B cell (primary cell): ENCODE data around the gene TRHDE. TPM values are rescaled to one million over a fixed set of nuclear protein-coding genes. Genes with fewer than 3 reads are reported as not detected.

Source experiments
- ATAC-seq: fragments of 200-7000 bp; cut with Tn5 transposase; one replicate; pipeline ENCODE4 v1.10.0; 2021; ENCODE audit warnings: low read depth, mild to moderate bottlenecking, moderate number of reproducible peaks, moderate library complexity
- CTCF ChIA-PET: fragments of 350-600 bp; sonication (Branson Sonifier 250); formaldehyde crosslinking; loops from one replicate; lab custom pipeline; 2021; ENCODE audit warnings: antibody characterized with exemption, inconsistent platforms; lab: Charles Lee
- POLR2A ChIA-PET: fragments of 350-600 bp; sonication (Branson Sonifier 250); formaldehyde crosslinking; loops from one replicate; lab custom pipeline; 2021; ENCODE audit warnings: antibody characterized with exemption; lab: Charles Lee
- DNase-seq: peaks from one replicate; pipeline ENCODE4 v3.0.0; 2013
- H2AFZ ChIP-seq: 2 replicates; pipeline ENCODE4 v1.6.1; 2012; ENCODE audit warnings: mild to moderate bottlenecking, low read depth, low read length; ENCODE audit not compliant: insufficient read depth, poor library complexity, severe bottlenecking
- H3K27ac ChIP-seq, 2 donors: 1 replicate in 1 of 2; 2 replicates in 1 of 2; pipeline ENCODE4 v1.5.1; 2012 to 2013; ENCODE audit warnings: low read length in 2 of 2, mild to moderate bottlenecking in 2 of 2, moderate library complexity in 1 of 2
- H3K27me3 ChIP-seq, 4 experiments: fragments of 200-600 bp in 1 of 4; sonication (generic) in 1 of 4; replicated peaks in 1 of 4; 1 replicate in 2 of 4; 2 replicates in 2 of 4; pipeline versions ENCODE4 v1.6.1 to v1.7.0; 2013 to 2016; ENCODE audit warnings: low read length in 3 of 4, mild to moderate bottlenecking in 2 of 4, mixed read lengths in 1 of 4, moderate library complexity in 1 of 4; ENCODE audit not compliant: insufficient read depth in 4 of 4, control insufficient read depth in 3 of 4; ENCODE audit errors: control extremely low read depth in 1 of 4
- H3K36me3 ChIP-seq, 2 experiments: replicated peaks in 1 of 2; 1 replicate in 1 of 2; 2 replicates in 1 of 2; pipeline versions ENCODE4 v1.6.1 to v1.7.1; 2013; ENCODE audit warnings: low read length in 1 of 2; ENCODE audit not compliant: insufficient read depth in 2 of 2, control insufficient read depth in 1 of 2; ENCODE audit errors: control extremely low read depth in 1 of 2, extremely low read depth in 1 of 2
- H3K4me1 ChIP-seq, 2 donors: fragments of 200-600 bp in 1 of 2; sonication (generic) in 1 of 2; 1 replicate in 1 of 2; 2 replicates in 1 of 2; pipeline versions ENCODE4 v1.5.1 to v1.6.1; 2013 to 2017; ENCODE audit warnings: low read length in 2 of 2; ENCODE audit not compliant: control insufficient read depth in 2 of 2, insufficient read depth in 2 of 2
- H3K4me2 ChIP-seq: replicated peaks from 2 replicates; pipeline ENCODE3; 2012; ENCODE audit warnings: mild to moderate bottlenecking, low read depth, low read length; ENCODE audit not compliant: poor library complexity, severe bottlenecking
- H3K4me3 ChIP-seq, 5 experiments: fragments of 200-600 bp in 1 of 5; sonication (generic) in 1 of 5; 1 replicate in 3 of 5; 2 replicates in 2 of 5; pipeline versions ENCODE4 v1.5.1 to v1.7.0; 2011 to 2016; ENCODE audit warnings: low read length in 4 of 5, mild to moderate bottlenecking in 4 of 5, low read depth in 2 of 5, control low read depth in 1 of 5, moderate library complexity in 1 of 5; ENCODE audit not compliant: insufficient read depth in 1 of 5; ENCODE audit errors: control extremely low read depth in 1 of 5, extremely low read depth in 1 of 5
- H3K79me2 ChIP-seq: fragments of 200-600 bp; sonication (generic); one replicate; pipeline ENCODE4 v1.6.0; 2016; ENCODE audit warnings: low read length; ENCODE audit not compliant: control insufficient read depth, insufficient read depth
- H3K9ac ChIP-seq: fragments of 200-600 bp; sonication (generic); 2 replicates; pipeline ENCODE4 v1.6.1; 2017; ENCODE audit warnings: mild to moderate bottlenecking, low read length, moderate library complexity
- H3K9me3 ChIP-seq, 3 donors: one replicate each; pipeline versions ENCODE4 v1.6.1 to v1.7.1; 2013; ENCODE audit warnings: low read length in 2 of 3; ENCODE audit not compliant: control insufficient read depth in 2 of 3, insufficient read depth in 1 of 3; ENCODE audit errors: control extremely low read depth in 1 of 3
- H4K20me1 ChIP-seq: 2 replicates; pipeline ENCODE4 v1.6.0; 2012; ENCODE audit warnings: mild to moderate bottlenecking, low read length; ENCODE audit not compliant: insufficient read depth, control insufficient read depth, poor library complexity, severe bottlenecking
- H3K27ac Mint-ChIP-seq: one replicate; pipeline ENCODE4 v1.8.0; 2021; ENCODE audit warnings: mixed read lengths
- H3K27me3 Mint-ChIP-seq: one replicate; pipeline ENCODE4 v1.8.0; 2021; ENCODE audit warnings: mixed read lengths
- H3K4me1 Mint-ChIP-seq: one replicate; pipeline ENCODE4 v1.8.0; 2021; ENCODE audit warnings: mixed read lengths
- H3K4me3 Mint-ChIP-seq: one replicate; pipeline ENCODE4 v1.8.0; 2021; ENCODE audit warnings: mixed read lengths
- H3K9me3 Mint-ChIP-seq: one replicate; pipeline ENCODE4 v1.8.0; 2022; ENCODE audit warnings: mixed read lengths; ENCODE audit not compliant: insufficient read depth
- EZH2 ChIP-seq: IDR thresholded peaks from 2 replicates; pipeline ENCODE4 v1.6.1; 2012; ENCODE audit warnings: borderline replicate concordance, low read depth, mild to moderate bottlenecking, moderate library complexity, low read length; ENCODE audit not compliant: insufficient read depth, poor library complexity, severe bottlenecking
- WGBS: methylation state at CpG from one replicate; pipeline ENCODE4 v1.1.5; 2013; ENCODE audit warnings: missing lambda C conversion rate; ENCODE audit not compliant: insufficient coverage; 5-methylcytosine and 5-hydroxymethylcytosine counted together
- intact Hi-C: fragments of 100-400 bp; cut with micrococcal nuclease; formaldehyde crosslinking; loops from one replicate; pipeline ENCODE4 v1.10.0; 2022
- polyA plus RNA-seq: library from polyadenylated mRNA; depleted of rRNA; stranded (reverse); fragments of >200 nt; gene quantifications from 2 replicates; pipeline ENCODE4 v1.2.3, GENCODE V29; 2012
- total RNA-seq, 2 donors: library from RNA; stranded (reverse); fragments of 120-200 nt in 1 of 2; gene quantifications; 1 replicate in 1 of 2; 2 replicates in 1 of 2; pipeline versions ENCODE4 v1.2.3 to v1.2.4, GENCODE V29; 2013 to 2022
- TF ChIP-seq, protein P1 (sequence below): fragments of 200-600 bp; IDR thresholded peaks from one replicate; pipeline ENCODE4 v1.8.0; 2022; ENCODE audit warnings: antibody characterized with exemption, mild to moderate bottlenecking

TRHDE gene
- total and polyA plus RNA-seq, 2 donors (not counting 1 experiment from before 2014, with no cell fraction given) = not detected

DNA sequence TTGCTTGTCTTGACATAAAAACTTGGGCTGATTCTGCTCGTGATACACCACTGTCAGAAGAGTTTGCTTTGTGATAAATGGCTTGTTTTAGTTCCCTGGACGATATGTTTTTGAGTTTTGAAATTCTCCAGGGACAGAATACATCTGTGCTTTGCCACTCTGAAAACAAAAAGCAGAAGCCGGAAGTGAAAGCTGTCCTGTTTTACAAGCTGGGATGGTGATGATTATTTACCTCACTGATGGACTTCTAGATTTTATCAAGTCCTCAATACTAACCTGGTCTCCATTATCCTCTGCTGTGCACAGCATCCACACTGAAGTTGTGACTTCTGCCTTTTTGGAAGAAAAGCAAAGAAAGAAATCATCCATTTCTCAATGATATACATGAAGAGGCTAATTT lies 251.6 kb downstream of the TRHDE start:
- H3K4me3 Mint-ChIP-seq = peak overlapping the region; percentile 55
- TF ChIP-seq, protein P1, sequence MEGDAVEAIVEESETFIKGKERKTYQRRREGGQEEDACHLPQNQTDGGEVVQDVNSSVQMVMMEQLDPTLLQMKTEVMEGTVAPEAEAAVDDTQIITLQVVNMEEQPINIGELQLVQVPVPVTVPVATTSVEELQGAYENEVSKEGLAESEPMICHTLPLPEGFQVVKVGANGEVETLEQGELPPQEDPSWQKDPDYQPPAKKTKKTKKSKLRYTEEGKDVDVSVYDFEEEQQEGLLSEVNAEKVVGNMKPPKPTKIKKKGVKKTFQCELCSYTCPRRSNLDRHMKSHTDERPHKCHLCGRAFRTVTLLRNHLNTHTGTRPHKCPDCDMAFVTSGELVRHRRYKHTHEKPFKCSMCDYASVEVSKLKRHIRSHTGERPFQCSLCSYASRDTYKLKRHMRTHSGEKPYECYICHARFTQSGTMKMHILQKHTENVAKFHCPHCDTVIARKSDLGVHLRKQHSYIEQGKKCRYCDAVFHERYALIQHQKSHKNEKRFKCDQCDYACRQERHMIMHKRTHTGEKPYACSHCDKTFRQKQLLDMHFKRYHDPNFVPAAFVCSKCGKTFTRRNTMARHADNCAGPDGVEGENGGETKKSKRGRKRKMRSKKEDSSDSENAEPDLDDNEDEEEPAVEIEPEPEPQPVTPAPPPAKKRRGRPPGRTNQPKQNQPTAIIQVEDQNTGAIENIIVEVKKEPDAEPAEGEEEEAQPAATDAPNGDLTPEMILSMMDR = no peak
- no peak for TF ChIP-seq EZH2
- H3K4me1 Mint-ChIP-seq = peaks cover 12% of the 10 kb centered on the region
- WGBS = 0% methylated on average over 1 of the region's 3 CpGs
- intact Hi-C loops = no loop called here
- Histone ChIP-seq H3K4me1 (peaks cover 3% of the 10 kb centered on the region in 2 donors), H3K4me3 (no peak overlapping the region), H3K9me3 (no peaks in the 10 kb centered on the region), H3K4me2 (no peak overlapping the region), H3K27ac (no peak overlapping the region), H2AFZ (peak overlapping the region; percentile 21), H3K27me3 (no peaks in the 10 kb centered on the region), H3K9ac (no peak overlapping the region), H3K36me3 (no peaks in the 10 kb centered on the region), H3K79me2 (no peaks in the 10 kb centered on the region), H4K20me1 (no peaks in the 10 kb centered on the region)
- ATAC-seq (peak; percentile 7), DNase-seq (peak; percentile 8)
- ChIA-PET POLR2A (no interaction called here), CTCF (no interaction called here)
- no peaks in the 10 kb centered on the region for H3K9me3 Mint-ChIP-seq
- H3K27me3 Mint-ChIP-seq = no peaks in the 10 kb centered on the region
- H3K27ac Mint-ChIP-seq = no peak overlapping the region

DNA sequence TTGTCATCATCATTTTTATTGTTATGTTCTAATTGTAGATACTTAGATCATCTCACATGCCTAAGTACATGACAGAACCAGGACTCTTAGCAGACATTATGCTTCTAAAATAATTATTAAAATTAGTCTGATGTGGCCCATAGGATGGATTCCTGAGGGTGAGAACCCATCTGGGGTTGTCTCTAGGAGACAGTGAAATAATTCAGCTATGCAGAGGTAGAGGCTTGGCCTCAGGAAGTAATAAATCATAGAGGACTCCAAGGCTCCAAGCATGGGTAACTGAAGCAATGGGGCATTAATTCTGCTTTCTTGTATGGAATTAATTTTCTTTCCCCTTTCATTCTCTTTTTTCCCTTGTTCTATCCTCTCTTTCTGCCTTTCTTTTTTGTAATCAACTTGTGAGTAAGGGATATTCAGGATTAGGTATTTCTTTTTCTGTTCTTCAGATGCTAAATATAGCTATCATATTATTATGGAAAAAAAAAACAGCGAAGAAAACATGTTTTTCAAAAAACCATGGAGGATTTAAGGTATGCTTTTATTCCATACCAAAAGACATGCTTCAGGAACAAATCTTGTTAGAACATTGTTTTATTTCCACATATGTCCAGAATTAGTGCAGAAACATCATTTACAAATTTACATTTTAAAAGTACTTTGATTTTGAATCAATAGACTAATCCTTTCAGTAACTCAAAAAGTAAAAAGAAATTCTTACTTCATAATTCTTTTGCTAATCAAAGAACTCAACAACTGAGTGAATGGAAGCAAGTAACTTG lies 263.2 kb downstream of the TRHDE start:
- Histone ChIP-seq H3K36me3 (no peaks in the 10 kb centered on the region), H3K4me3 (no peak overlapping the region), H3K27ac (no peak overlapping the region), H3K4me2 (no peak overlapping the region), H3K9ac (no peak overlapping the region), H3K4me1 (no peaks in the 10 kb centered on the region), H3K79me2 (no peaks in the 10 kb centered on the region), H4K20me1 (no peaks in the 10 kb centered on the region), H3K9me3 (no peaks in the 10 kb centered on the region), H3K27me3 (no peaks in the 10 kb centered on the region), H2AFZ (no peak overlapping the region)
- H3K4me1 Mint-ChIP-seq = no peaks in the 10 kb centered on the region
- H3K9me3 Mint-ChIP-seq = peaks cover 3% of the 10 kb centered on the region
- H3K27ac Mint-ChIP-seq = no peak overlapping the region
- DNase-seq = no peak
- WGBS = no CpG with 5 or more reads among the region's 1 CpG
- H3K4me3 Mint-ChIP-seq = no peak overlapping the region
- intact Hi-C loops = no loop called here
- POLR2A ChIA-PET = no interaction called here
- ATAC-seq = no peak
- CTCF ChIA-PET = no interaction called here
- TF ChIP-seq, protein P1 = no peak
- no peaks in the 10 kb centered on the region for H3K27me3 Mint-ChIP-seq
